Endothelial cell (in vitro differentiated cells): ENCODE data around the gene LTB. TPM values are rescaled to one million over a fixed set of nuclear protein-coding genes. Genes with fewer than 3 reads are reported as not detected.

Experiments
- DNase-seq: peaks from one replicate; pipeline ENCODE4 v3.0.0; 2021; ENCODE audit warnings: low spot score
- H3K27ac Mint-ChIP-seq: one replicate; pipeline ENCODE4 v1.8.0; 2021; ENCODE audit warnings: mixed read lengths, inconsistent platforms; ENCODE audit not compliant: unreplicated experiment
- H3K27me3 Mint-ChIP-seq: one replicate; pipeline ENCODE4 v1.8.0; 2021; ENCODE audit warnings: mild to moderate bottlenecking, moderate library complexity, mixed read lengths, inconsistent platforms; ENCODE audit not compliant: unreplicated experiment
- H3K36me3 Mint-ChIP-seq: one replicate; pipeline ENCODE4 v1.8.0; 2021; ENCODE audit warnings: mild to moderate bottlenecking, low read depth, mixed read lengths, inconsistent platforms; ENCODE audit not compliant: unreplicated experiment
- H3K4me1 Mint-ChIP-seq: one replicate; pipeline ENCODE4 v1.8.0; 2021; ENCODE audit warnings: mild to moderate bottlenecking, mixed read lengths, inconsistent platforms; ENCODE audit not compliant: unreplicated experiment
- H3K4me3 Mint-ChIP-seq: one replicate; pipeline ENCODE4 v1.8.0; 2021; ENCODE audit warnings: mild to moderate bottlenecking, mixed read lengths, inconsistent platforms; ENCODE audit not compliant: unreplicated experiment
- H3K9me3 Mint-ChIP-seq: one replicate; pipeline ENCODE4 v1.8.0; 2021; ENCODE audit warnings: mixed read lengths, inconsistent platforms; ENCODE audit not compliant: unreplicated experiment
- CTCF ChIP-seq: fragments of 200-600 bp; sonication (generic); IDR thresholded peaks from one replicate; pipeline ENCODE4 v1.5.0; 2021; ENCODE audit warnings: antibody characterized with exemption; ENCODE audit not compliant: unreplicated experiment
- total RNA-seq: library from RNA; stranded (reverse); fragmentation: NEBNext Ultra II Directional; extraction: Animal tissue kit (Norgen Biotek cat#: 25700); gene quantifications from one replicate; pipeline ENCODE4 v1.2.1, GENCODE V29; 2021; ENCODE audit not compliant: unreplicated experiment

LTB gene
- total RNA-seq, 1 donor from 2014 or later = not detected

DNA sequence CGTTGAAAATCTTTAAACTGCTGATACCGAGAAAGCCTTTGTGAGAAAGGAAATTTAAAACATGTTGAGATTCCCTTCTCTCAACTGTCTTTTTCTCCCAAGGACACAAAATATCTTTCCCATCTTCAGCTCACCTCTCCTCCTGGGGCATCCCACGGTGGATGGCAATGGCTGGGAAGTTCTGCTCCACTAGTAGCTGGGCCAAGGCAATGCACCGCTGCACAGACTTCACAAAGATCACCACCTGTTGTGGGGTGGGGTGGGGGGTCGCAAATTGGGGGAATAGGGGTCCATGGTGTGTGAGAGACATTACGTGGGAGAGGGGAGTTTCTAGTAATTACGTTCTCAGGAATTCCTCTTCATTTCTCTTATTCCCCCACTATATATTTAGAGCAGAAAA, 51.1 kb downstream of the LTB start:
- peaks cover 44% of the 10 kb centered on the region for H3K36me3 Mint-ChIP-seq
- no peak for DNase-seq
- no peak overlapping the region for H3K27ac Mint-ChIP-seq
- H3K27me3 Mint-ChIP-seq = peaks cover 2% of the 10 kb centered on the region
- no peaks in the 10 kb centered on the region for H3K9me3 Mint-ChIP-seq
- TF ChIP-seq CTCF = no peak
- H3K4me1 Mint-ChIP-seq = peaks cover 2% of the 10 kb centered on the region
- H3K4me3 Mint-ChIP-seq = peak overlapping the region; percentile 21

DNA sequence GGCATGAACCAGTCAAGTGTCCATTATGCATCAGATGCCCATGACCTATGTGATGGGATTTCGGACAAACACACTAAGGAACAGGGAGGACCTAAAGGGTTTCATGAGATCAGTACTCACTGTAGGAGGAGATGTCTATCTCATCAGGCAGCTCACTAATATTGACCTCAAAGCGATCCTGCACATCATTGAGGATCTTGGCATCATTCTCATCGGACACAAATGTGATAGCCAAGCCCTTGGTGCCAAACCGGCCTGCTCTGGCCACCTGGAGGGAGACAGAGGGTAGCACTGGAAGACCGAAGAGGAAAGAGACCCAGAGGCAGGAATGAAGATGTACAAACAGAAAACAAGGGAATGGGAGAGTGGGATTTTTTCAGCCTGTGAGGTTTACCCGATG, 51.6 kb downstream of the LTB start:
- Mint-ChIP-seq H3K27ac (no peak overlapping the region), H3K27me3 (peaks cover 2% of the 10 kb centered on the region), H3K36me3 (peaks cover 39% of the 10 kb centered on the region), H3K4me1 (peaks cover 5% of the 10 kb centered on the region), H3K4me3 (peak overlapping the region; percentile 47), H3K9me3 (no peaks in the 10 kb centered on the region)
- DNase-seq = no peak
- TF ChIP-seq CTCF = no peak

Other genes starting within 250 kb of the LTB start
- gene HLA-B, start 225.2 kb downstream of the LTB start, total RNA-seq = 301 TPM
- gene MICA, start 178.8 kb downstream of the LTB start, total RNA-seq = 16.6 TPM
- 3.6 TPM for gene MICB, start 84.3 kb downstream of the LTB start, total RNA-seq
- gene MCCD1, start 53.5 kb downstream of the LTB start, total RNA-seq = not detected
- gene DDX39B, start 40.4 kb downstream of the LTB start, total RNA-seq = 336 TPM
- 1.8 TPM for gene ATP6V1G2, start 35.8 kb downstream of the LTB start, total RNA-seq
- gene NFKBIL1, start 34.8 kb downstream of the LTB start, total RNA-seq = 13.4 TPM
- gene LTA, start 10.1 kb downstream of the LTB start, total RNA-seq = not detected
- not detected for gene TNF, start 6.9 kb downstream of the LTB start, total RNA-seq
- 1.7 TPM for gene LST1, start 3.9 kb upstream of the LTB start, total RNA-seq
- not detected for gene NCR3, start 10.6 kb upstream of the LTB start, total RNA-seq
- gene AIF1, start 32.8 kb upstream of the LTB start, total RNA-seq = 22.8 TPM
- gene PRRC2A, start 38.3 kb upstream of the LTB start, total RNA-seq = 149 TPM
- 312 TPM for gene BAG6, start 70.2 kb upstream of the LTB start, total RNA-seq
- 0.92 TPM for gene APOM, start 73.5 kb upstream of the LTB start, total RNA-seq
- 13.1 TPM for gene C6orf47, start 78.4 kb upstream of the LTB start, total RNA-seq
- 8.9 TPM for gene GPANK1, start 82.6 kb upstream of the LTB start, total RNA-seq
- 164 TPM for gene CSNK2B, start 83.7 kb upstream of the LTB start, total RNA-seq
- 16.3 TPM for gene LY6G5B, start 87.6 kb upstream of the LTB start, total RNA-seq
- 22.0 TPM for gene LY6G5C, start 98.6 kb upstream of the LTB start, total RNA-seq
- 54.7 TPM for gene ABHD16A, start 120.9 kb upstream of the LTB start, total RNA-seq
- gene LY6G6F, start 124.4 kb upstream of the LTB start, total RNA-seq = not detected
- gene LY6G6D, start 132.9 kb upstream of the LTB start, total RNA-seq = not detected
- 0.28 TPM for gene LY6G6C, start 139.3 kb upstream of the LTB start, total RNA-seq
- gene MPIG6B, start 140.9 kb upstream of the LTB start, total RNA-seq = not detected
- 145 TPM for gene DDAH2, start 146.9 kb upstream of the LTB start, total RNA-seq
- gene CLIC1, start 154.1 kb upstream of the LTB start, total RNA-seq = 420 TPM
- gene MSH5, start 157.6 kb upstream of the LTB start, total RNA-seq = 16.1 TPM
- 2.4 TPM for gene SAPCD1, start 180.2 kb upstream of the LTB start, total RNA-seq
- gene VWA7, start 194.9 kb upstream of the LTB start, total RNA-seq = 0.74 TPM
- 53.0 TPM for gene VARS1, start 213.3 kb upstream of the LTB start, total RNA-seq
- gene LSM2, start 224.5 kb upstream of the LTB start, total RNA-seq = 57.1 TPM
- 0.82 TPM for gene HSPA1L, start 232.9 kb upstream of the LTB start, total RNA-seq
- gene HSPA1A, start 233.1 kb upstream of the LTB start, total RNA-seq = 27.2 TPM
- 19.8 TPM for gene HSPA1B, start 245.3 kb upstream of the LTB start, total RNA-seq